Stimulated activated CD4-positive, alpha-beta T cell treated with anti-CD3 and anti-CD28 coated beads, TNF-alpha, amount 100 ng/mL, for 48 hours (primary cell): ENCODE results near the gene ZP1.
"Not testable (repeated sequence)": the region's sequence is repeated elsewhere in the genome, so short reads cannot be mapped to it uniquely, and the experiment has no call there.

Source experiments
- DNase-seq, 3 donors: peaks; one replicate each; pipeline ENCODE4 v3.0.0-alpha.2; 2020; ENCODE audit warnings: low read depth in 3 of 3

Gene ZP1, protein sequence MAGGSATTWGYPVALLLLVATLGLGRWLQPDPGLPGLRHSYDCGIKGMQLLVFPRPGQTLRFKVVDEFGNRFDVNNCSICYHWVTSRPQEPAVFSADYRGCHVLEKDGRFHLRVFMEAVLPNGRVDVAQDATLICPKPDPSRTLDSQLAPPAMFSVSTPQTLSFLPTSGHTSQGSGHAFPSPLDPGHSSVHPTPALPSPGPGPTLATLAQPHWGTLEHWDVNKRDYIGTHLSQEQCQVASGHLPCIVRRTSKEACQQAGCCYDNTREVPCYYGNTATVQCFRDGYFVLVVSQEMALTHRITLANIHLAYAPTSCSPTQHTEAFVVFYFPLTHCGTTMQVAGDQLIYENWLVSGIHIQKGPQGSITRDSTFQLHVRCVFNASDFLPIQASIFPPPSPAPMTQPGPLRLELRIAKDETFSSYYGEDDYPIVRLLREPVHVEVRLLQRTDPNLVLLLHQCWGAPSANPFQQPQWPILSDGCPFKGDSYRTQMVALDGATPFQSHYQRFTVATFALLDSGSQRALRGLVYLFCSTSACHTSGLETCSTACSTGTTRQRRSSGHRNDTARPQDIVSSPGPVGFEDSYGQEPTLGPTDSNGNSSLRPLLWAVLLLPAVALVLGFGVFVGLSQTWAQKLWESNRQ

DNA sequence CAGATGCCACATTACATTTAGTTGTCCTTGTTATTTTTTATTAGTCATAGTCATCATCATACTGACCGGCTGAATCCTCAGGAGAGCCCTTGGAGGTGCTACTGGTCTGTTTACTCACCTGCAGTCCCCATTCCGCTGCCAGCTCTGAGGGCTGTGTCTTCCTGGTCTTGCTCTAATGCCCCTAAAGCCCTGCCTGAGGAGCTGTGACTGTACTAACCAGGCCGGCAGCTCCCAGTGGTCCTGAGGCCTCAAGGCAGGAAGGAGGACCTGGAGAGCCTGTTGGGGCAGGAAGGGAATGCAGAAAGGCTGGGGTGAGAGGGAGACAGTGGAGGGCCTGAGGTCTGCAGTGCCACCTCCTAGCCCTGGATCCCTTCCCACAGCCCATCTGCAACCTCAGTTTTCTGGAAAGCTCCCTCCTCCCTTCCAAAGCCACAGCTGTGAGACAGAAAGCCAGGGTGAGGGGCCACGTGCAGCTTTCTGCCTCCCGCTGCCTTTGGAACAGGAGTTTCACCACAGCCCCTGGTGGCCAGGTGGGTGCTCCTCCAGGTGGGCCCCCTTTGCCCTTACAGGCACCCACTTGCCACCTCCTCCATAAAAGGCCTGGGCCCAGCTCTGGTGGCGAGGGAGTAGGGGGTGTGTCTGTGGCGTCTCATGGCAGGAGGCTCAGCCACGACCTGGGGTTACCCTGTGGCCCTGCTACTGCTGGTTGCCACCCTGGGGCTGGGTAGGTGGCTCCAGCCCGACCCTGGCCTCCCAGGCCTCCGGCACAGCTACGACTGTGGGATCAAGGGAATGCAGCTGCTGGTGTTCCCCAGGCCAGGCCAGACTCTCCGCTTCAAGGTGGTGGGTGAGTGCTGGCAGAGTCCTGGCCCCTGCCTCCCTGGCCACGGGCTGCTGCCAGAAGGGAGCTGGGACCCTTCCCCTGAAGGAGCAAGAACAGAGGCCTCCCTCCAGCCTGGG, at the start of gene ZP1:
Gene ZP1, plus strand, starts transcription at position 632 of the 960 bp plus-strand sequence. Its CDS starts 20 bp downstream, at position 652.
- no peak for DNase-seq

DNA sequence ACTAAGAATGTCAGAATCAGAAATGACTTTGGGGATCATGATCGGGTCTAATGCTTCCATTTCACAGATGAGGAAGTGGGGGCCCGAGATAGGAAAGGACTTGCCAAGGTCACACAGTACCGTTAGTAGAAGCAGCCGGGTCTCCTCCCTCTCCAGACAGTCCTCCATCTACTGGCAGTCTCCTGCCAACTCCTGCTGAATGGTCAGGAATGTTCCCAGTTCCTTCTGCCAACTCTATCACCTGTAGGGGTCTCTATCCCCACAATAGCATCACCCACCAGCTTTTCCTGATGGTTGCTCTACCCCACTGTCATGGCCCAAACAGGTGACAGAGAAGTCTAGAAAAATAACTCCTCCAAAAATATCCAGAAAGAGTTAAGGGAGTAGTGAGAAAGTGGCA, 49.3 kb upstream of the ZP1 start:
- DNase-seq = no peak

DNA sequence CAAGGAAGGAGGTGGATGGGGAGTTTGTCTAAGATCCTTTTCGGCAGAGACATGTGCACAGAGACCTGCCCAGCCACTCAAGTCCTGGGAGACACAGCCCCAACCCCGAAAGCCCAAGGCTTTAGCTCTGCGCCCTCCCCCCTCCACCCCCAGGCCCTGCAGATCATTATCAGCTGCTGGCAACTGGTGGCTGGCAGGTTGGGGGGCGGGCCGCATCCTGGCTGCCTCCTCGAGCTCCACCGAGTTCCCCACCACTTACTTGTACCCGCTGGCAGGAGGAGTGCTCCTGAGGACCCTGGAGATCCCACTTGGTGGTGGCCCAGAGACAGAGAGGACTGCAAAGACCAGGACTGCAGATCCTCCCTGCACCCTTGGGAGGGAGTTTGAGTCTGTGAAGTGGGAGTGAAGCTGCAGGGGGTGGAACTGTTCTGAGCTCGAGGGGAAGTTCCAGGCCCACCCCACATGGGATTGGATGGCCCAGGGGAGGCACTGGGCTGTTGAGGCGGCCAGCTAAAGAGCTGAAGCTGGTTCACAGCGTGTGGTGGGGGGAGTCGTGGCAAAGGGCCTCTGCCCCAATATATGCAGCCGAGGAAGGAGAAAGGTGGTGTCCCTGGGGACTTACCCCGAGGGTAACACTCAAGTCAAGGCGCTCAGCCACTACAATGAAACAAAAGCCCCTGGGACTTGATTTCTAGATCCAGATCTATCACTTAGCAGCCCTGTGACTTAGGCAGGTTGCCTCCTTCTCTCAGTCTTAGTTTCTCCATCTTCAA, 45.3 kb upstream of the ZP1 start:
- DNase-seq = no peak

DNA sequence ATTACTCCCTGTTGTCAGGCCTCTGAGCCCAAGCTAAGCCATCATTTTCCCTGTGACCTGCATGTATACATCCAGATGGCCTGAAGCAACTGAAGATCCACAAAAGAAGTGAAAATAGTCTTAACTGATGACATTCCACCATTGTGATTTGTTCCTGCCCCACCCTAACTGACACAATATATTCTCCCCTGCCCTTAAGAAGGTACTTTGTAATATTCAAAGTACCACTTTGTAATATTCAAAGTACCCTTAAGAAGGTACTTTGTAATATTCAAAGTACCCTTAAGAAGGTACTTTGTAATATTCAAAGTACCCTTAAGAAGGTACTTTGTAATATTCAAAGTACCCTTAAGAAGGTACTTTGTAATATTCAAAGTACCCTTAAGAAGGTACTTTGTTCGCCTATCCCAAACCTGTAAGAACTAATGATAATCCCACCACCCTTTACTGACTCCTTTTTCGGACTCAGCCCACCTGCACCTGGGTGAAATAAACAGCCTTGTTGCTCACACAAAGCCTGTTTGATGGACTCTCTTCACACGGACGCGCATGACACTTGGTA, 43.5 kb upstream of the ZP1 start:
- DNase-seq = not testable (repeated sequence)

DNA sequence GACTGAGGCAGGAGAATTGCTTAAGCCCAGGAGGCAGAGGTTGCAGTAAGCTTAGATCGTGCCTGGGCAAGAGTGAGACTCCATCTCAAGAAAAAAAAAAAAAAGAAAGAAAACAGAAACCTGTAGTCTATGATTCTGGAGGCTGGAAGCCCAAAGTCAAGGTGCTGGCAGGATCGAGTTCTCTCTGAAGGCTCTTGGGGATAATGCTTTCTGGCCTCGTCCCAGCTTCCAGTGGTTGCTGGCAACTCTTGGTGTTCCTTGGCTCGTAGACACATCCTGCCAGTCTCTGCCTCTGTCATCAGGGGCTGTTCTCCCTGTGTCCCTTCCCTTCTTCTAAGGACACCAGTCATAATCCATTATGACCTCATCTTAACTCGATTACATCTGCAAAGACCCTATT, 42.2 kb upstream of the ZP1 start:
- no peak for DNase-seq

DNA sequence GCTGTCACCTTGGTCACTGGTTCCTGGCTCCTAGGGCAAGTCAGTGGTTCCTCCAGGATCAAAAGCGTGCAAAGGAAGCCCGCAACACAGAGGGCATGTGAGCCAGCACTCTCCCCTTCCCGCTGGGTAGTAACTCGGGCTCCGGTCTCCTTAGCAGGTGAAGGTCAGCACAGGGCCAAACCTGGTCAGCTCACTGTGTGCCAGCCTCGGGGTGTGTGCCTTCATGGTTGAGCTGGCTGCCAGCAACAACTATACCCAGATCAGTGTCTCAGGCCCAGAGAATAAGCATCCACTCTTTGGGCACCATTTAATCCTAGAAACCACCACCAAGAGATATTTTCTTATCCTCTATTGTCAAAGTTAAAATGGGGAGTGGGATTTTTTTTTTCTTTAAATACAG, 41.6 kb upstream of the ZP1 start:
- no peak for DNase-seq

DNA sequence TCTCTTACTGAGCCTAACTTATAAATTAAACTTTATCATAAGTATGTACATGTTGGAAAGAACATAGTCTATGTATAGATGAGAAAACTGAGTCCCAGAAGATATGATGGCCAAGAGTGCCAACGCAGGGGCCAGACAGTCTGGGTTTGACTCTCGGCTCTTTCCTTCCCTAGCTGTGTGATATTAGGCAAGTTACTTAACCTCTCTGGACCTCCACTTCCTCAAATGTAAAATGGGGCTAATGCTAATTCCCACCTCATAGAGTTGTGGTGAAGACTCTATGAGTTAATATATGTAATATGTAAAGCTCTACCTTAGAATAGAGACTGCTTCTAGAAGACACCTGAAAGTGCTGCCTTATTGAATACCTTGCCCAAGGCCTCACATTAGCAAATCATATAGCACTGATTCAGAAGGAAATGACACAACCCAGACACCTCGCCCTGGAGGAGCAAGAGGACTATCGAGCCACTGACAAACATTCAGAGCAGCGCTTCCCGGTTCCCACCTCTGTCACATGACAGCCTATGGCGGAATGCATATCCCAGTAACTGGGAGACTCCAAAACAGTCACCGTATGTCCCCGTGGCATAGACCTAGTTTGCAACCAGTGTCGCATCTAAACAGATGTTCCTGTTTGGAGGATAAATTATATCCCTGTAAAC, 36.7 kb upstream of the ZP1 start:
- DNase-seq = no peak

DNA sequence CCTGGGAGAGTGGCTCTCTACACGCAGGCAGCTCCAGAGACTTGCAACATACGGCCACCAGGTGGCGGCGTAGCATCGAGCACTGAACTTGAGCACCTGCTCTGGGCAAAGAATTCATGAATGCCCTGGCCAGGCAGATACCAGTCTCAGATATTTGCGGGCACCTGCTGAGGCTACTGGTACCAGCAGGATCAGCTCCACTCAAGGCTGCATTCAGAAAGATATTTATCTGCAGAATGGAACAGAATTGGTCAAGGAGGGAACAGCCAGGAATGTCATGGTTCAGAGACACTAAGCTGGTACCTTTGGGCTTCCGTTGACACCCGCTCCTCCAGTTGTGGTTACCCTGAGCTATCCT, 36.2 kb upstream of the ZP1 start:
- DNase-seq = peak; percentile 59 to 68 (median 64)

DNA sequence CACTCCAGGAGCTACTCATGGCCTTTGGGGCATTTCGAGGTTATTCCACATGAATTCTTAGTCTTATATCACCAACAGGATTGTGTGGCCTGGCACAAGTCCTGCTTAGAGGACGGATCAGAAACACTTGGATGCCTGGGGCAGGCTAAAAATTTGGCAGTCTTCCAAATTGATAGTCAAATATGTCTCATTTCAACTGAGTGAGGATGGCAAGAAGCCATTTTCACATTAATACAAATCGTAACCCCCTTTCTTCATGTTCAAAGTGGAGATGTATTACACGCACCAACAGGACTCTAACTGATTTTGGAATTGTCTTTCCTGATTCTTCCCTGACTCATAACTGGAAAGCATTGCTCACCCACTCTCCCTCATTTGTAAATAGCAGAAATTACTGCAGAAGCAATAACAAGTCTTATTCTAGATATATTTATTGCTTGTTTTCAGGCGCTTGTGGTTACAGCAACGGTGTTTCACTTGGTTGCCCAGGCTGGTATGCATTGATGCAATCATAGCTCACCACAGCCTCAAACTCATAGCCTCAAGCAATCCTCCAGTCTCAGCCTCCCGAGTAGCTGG, 35.8 kb upstream of the ZP1 start:
- no peak for DNase-seq

DNA sequence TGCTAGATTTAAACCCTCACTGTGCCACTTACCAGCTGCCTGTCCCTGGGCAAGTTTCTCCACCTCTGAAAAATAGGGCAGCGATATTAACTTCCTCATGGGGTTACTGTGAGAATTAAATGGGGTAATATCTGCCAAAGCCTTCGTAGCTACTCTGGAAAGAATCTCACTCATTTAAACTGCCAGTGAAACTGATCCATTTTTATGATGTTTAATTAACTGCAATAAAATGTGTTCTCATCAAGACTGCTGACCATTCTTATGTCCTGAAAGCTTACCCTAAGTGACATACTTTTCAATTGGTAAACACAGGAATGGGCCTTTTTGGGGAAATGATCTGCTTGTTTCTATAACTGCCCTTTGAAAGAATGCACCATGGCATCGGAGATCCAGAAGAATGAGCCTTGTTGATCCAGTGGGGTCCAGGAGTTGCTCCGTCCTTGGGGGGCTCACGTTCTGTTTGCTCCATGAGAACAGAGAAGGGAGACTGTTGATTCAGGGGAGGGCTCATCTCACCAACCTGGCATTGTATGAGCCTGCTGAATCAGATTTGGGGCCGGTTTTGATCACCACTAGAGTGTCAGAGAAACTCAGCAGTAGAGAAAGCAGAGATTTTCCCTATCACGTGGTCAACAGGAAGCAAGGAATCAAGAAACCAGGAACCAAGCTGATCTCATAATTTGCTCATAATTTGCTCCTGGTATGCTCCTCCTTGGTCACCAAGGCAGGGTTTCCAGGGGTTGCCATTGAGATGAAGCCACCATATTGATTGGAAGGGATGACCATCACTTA, 32.4 kb upstream of the ZP1 start:
- no peak for DNase-seq

DNA sequence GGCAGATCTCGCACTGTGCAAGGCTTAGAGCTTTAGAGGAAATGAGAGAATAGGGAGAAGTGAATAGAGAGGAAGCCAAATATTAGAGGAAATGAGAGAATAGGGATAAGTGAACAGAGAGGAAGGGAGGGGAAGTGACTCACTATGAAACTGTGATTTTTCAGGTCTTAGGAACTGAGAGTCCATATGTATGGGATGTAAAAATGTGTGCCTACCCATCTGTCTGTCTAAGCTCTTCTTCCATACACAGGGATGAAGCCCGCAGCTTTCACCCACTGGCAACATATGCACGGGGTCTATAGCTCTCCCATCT, 31.9 kb upstream of the ZP1 start:
- no peak for DNase-seq

DNA sequence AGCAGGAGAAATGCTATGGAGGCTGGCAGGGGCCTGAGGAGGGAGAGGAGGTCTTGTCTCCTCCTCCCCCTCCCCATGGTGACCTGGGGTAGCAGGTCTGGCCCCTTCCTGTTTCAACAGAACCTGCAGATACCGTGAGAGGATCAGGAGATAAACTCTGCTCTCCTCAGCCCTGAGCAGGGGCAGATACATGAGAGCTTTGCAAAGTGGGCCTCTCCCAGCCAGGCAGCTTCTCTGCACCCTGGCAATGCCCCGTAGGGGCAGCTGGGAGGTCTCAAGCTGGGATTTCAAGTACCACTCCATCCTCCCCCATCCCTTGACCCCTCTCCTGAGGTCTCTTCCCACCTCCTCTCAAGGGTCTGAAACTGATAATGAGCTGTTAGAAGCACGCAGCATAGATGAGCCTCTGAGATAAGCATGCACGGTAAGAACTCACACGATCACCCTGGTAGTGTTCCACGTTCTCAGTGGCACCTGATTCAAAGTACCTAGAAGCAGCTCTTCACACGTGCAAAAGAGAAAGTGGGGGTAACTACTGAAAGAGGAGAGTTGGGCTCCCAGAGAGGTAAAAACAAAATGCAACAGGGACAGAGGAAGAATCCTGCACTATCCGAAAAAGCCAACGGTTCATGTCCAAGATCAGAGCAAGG, 30.4 kb upstream of the ZP1 start:
- DNase-seq = no peak

DNA sequence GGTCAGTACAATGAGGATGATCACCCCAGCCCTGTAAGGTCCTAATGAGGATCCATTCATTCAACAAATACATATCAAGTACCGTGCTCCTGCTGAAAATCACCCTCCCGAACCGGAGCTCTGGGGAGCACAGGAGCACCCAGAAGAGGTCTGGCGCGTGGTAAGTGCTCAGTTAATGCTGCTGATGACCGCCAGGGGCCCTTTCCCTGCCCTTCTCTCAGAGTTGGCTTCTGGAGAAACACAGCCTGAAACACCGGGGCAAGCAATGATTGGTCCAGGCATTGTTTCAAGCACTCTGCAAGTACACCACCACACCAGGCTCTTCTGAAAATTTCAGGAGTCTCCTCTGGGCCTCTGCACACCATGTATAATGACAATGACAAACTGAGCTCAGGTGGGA, 29.2 kb upstream of the ZP1 start:
- no peak for DNase-seq

DNA sequence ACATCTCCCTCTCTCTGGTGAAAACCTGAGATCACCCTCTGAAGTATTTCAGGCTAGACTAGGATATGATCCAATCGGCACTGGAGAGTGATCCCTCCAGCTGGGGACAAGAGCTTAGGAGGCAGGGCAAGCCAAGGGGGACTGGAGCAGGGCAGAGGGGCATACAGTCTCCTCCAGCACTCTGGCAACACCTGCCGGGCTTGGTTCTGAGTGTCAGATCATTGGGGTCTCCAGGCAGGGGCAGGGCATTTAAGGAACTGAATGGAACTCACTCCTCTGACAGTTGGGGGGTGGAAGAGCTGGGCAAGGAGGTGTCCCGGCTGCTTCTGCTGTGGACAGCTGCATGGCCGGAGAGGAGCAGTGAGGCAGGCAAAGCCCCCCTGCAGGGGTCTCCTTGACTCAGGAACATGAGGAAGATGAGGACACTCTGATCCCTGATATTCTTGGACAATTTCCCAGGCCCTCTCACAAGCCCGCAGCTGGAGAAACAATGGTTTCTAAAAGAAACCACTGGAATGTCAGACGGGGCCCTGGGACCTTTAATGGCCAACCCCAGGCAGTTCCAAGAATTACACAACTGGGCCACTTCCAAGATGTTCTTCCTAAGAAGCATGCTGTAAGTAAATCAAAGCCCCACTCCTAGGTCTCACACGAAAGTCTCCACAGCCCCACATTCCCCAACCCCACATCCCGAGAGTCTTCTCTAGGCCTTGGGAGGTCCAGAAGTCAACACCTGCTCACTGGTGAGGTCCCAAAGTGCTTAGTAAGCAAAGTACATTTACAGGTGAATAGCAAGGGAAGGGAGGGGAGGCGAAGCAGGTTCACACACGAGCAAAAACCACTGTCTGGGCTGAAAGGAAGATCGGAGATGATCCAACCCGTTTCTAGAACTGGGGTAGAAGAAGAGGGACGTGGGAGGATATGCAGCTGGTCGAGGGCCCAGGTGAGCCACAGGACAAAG, 26.6 kb upstream of the ZP1 start:
- no peak for DNase-seq

DNA sequence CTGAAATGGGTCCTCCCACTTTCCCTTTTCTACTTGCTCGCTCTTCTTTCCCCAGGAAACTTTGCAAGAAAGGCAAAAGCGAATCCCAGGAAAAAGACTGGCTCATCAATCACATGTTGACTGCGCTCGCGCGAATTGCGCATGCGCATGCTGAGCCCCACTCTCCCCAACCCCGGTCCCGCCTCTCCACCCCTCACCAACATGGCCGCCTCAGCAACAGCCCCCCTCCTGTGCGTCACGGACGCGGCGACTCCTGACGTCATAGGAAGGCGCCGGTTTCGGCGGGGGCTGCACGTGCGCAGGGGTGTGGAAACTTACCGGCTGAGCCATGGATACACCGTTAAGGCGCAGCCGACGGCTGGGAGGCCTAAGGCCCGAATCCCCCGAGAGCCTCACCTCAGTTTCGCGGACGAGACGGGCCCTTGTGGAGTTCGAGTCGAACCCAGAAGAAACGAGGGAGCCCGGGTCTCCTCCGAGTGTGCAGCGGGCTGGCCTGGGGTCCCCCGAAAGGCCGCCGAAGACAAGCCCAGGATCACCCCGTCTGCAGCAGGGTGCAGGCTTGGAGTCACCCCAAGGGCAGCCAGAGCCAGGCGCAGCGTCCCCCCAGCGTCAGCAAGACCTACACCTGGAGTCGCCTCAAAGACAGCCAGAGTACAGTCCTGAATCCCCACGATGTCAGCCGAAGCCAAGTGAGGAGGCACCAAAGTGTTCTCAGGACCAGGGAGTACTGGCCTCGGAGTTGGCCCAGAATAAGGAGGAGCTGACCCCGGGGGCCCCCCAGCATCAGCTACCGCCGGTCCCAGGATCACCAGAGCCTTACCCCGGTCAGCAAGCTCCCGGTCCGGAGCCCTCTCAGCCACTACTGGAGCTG, 25.3 kb upstream of the ZP1 start, which contains the start of gene CCDC86:
Gene CCDC86, plus strand, starts transcription at position 317 of the 871 bp plus-strand sequence. Its CDS starts 12 bp downstream, at position 329.
- peak; percentile 95 to 98 (median 97) for DNase-seq

DNA sequence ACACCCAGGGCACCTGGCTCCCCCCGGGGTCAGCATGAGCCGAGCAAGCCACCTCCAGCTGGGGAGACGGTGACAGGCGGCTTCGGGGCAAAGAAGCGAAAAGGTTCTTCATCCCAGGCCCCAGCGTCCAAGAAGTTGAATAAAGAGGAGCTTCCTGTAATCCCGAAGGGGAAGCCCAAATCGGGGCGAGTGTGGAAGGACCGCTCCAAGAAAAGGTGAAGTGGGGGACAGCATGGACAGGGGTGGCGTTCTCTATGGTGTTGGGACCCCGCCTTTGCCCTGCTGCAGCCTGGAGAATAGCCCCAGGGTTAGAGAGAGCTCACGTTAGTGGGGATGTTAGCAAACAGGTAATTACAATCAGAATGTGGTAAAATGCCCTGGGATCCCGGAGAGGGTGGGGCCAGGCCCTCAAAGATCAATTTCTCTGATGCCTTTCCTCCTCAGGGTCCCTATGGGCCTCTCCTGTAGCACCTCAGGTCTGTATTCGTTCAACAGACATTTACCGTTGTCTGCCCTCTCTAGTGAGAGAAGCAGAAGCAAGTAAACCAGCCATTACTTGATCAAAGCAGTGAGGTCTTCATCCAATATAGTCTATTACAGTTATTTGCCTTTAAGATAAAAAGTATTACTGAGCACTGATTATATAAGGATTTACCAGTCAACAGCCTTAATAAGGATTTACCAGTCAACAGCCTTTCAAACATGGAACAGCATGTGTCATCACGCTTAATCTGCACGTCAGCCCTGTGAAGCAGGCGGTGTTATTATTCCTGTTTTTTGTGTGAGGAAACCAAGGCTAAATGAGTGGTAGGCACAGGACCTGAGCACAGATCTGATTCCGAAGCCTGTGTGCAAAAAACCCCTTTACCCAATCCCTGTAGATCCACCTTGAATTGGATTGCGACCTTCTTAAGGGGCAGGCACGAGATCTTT, 24.4 kb upstream of the ZP1 start:
- DNase-seq = no peak
